GM12873 (cell line): ENCODE data around the gene ZBTB20.

ENCODE experiments used
- CTCF ChIP-seq: IDR thresholded peaks from 2 replicates; pipeline ENCODE4 v1.5.1; 2012; ENCODE audit warnings: low read depth, mild to moderate bottlenecking, moderate library complexity, low read length, control low read depth; ENCODE audit not compliant: insufficient read depth; ENCODE audit errors: missing control alignments

The ZBTB20 gene

GRCh38 chr3:114571363-114571762 is 575.7 kb downstream of the ZBTB20 start:
- TF ChIP-seq CTCF = no peak

- no peak for TF ChIP-seq CTCF
Measured at GRCh38 chr3:114569186-114569585, 577.9 kb downstream of the ZBTB20 start.

GRCh38 chr3:114567771-114568170 is 579.3 kb downstream of the ZBTB20 start:
- no peak for TF ChIP-seq CTCF

GRCh38 chr3:114566767-114567166 is 580.3 kb downstream of the ZBTB20 start:
- no peak for TF ChIP-seq CTCF

GRCh38 chr3:114566162-114566755 is 580.8 kb downstream of the ZBTB20 start:
- TF ChIP-seq CTCF = no peak

- no peak for TF ChIP-seq CTCF
Measured at GRCh38 chr3:114565216-114565615, 581.9 kb downstream of the ZBTB20 start.

- no peak for TF ChIP-seq CTCF
Measured at GRCh38 chr3:114563720-114564119, 583.4 kb downstream of the ZBTB20 start.

GRCh38 chr3:114562557-114562956 is 584.5 kb downstream of the ZBTB20 start:
- TF ChIP-seq CTCF = no peak
